Kidney (tissue), 14 donors: ENCODE measurements around the gene GALR1. TPM values are rescaled to one million over a fixed set of nuclear protein-coding genes. Genes with fewer than 3 reads are reported as not detected.

Experiments used
- DNase-seq, 5 donors: peaks; one replicate each; pipeline ENCODE4 v3.0.0-alpha.2; 2013 to 2020
- FAIRE-seq: peaks from 2 replicates; lab custom pipeline; 2012; peaks lifted over from hg19 to GRCh38; lab: Jason Lieb, UNC
- H3K27ac ChIP-seq, 2 donors: one replicate each; pipeline ENCODE4 v1.7.0; 2013; ENCODE audit warnings: low read depth in 2 of 2, low read length in 2 of 2, inconsistent platforms in 1 of 2
- H3K27me3 ChIP-seq: one replicate; pipeline ENCODE4 v1.7.1; 2013; ENCODE audit warnings: low read length, inconsistent platforms; ENCODE audit not compliant: control insufficient read depth, insufficient read depth
- H3K36me3 ChIP-seq, 3 donors: one replicate each; pipeline versions ENCODE4 v1.7.0 to v1.7.1; 2013; ENCODE audit warnings: low read length in 3 of 3, control low read depth in 1 of 3, inconsistent platforms in 1 of 3; ENCODE audit not compliant: insufficient read depth in 3 of 3, control insufficient read depth in 2 of 3
- H3K4me1 ChIP-seq, 3 donors: one replicate each; pipeline versions ENCODE4 v1.7.0 to v1.7.1; 2013; ENCODE audit warnings: low read length in 3 of 3, inconsistent platforms in 1 of 3, low read depth in 1 of 3; ENCODE audit not compliant: control insufficient read depth in 2 of 3, insufficient read depth in 2 of 3
- H3K4me3 ChIP-seq, 3 donors: one replicate each; pipeline versions ENCODE4 v1.7.0 to v1.8.1; 2013; ENCODE audit warnings: low read length in 3 of 3, control low read depth in 1 of 3, inconsistent platforms in 1 of 3
- H3K9ac ChIP-seq, 3 donors: one replicate each; pipeline versions ENCODE4 v1.7.0 to v1.7.1; 2013; ENCODE audit warnings: low read length in 3 of 3, control low read depth in 1 of 3, inconsistent platforms in 1 of 3
- H3K9me3 ChIP-seq, 3 donors: one replicate each; pipeline versions ENCODE4 v1.7.0 to v1.7.1; 2013; ENCODE audit warnings: low read length in 3 of 3, control low read depth in 1 of 3, inconsistent platforms in 1 of 3; ENCODE audit not compliant: control insufficient read depth in 2 of 3, insufficient read depth in 1 of 3
- CTCF ChIP-seq: IDR thresholded peaks from 3 replicates; pipeline ENCODE4 v1.5.1; 2012; ENCODE audit warnings: mild to moderate bottlenecking, moderate library complexity, borderline replicate concordance; ENCODE audit not compliant: insufficient read depth; ENCODE audit errors: extremely low read depth
- intact Hi-C: fragments of 100-400 bp; cut with DNase I; formaldehyde crosslinking; loops from one replicate; pipeline ENCODE4 v1.11.1; 2022
- polyA plus RNA-seq: library from polyadenylated mRNA; stranded (reverse); fragments of 350-450 nt; fragmentation: Illumina TruSeq; extraction: RNeasy Lipid Tissue Mini Kit (QIAGEN cat#74804); gene quantifications from one replicate; pipeline ENCODE4 v1.2.3, GENCODE V29; 2014; ENCODE audit warnings: low read depth, low replicate concordance; ENCODE audit not compliant: insufficient read depth
- total RNA-seq: library from RNA; stranded (reverse); fragmentation: NEBNext Ultra II Directional; extraction: Animal tissue kit (Norgen Biotek cat#: 25700); gene quantifications from one replicate; pipeline ENCODE4 v1.2.1, GENCODE V29; 2021
- donor health status: control.
- donor health status: control.
- donor health status: control.
- donor health status: control.
- donor health status: control.
- donor health status: DM: yes; HTN: yes; CAD: no.
- donor health status: Normal renal cell carcinoma (clear cell type).

The GALR1 gene
- total and polyA plus RNA-seq, 2 donors from 2014 or later: 0.06 TPM; not detected in 1

GRCh38 chr18:77321823-77322805 is 72.5 kb downstream of the GALR1 start:
- FAIRE-seq (no peak), DNase-seq (peak in 2 of 5 donors; percentile 15 to 53)
- Histone ChIP-seq H3K27ac (no peak overlapping the region), H3K36me3 (no peaks in the 10 kb centered on the region), H3K9ac (no peak overlapping the region), H3K27me3 (no peaks in the 10 kb centered on the region), H3K4me3 (peak overlapping the region in 2 of 3 donors; percentile 1 to 11), H3K9me3 (no peaks in the 10 kb centered on the region), H3K4me1 (peaks cover 0 to 3% (median 0%) of the 10 kb centered on the region in 3 donors)
- intact Hi-C loops: no loop called here
- TF ChIP-seq CTCF: no peak

GRCh38 chr18:77323640-77324299 is 74.1 kb downstream of the GALR1 start:
- no peak overlapping the region for H3K9ac ChIP-seq
- no peak overlapping the region for H3K27ac ChIP-seq
- no peaks in the 10 kb centered on the region for H3K36me3 ChIP-seq
- intact Hi-C loops: no loop called here
- no peaks in the 10 kb centered on the region for H3K9me3 ChIP-seq
- no peaks in the 10 kb centered on the region for H3K27me3 ChIP-seq
- FAIRE-seq (no peak), DNase-seq (no peak)
- H3K4me1 ChIP-seq: peaks cover 0 to 3% (median 0%) of the 10 kb centered on the region in 3 donors
- no peak overlapping the region for H3K4me3 ChIP-seq
- no peak for TF ChIP-seq CTCF

Other genes starting within 250 kb of the GALR1 start
- 61.2 TPM for gene MBP, start 117.1 kb upstream of the GALR1 start, total RNA-seq
- gene MBP, start 117.1 kb upstream of the GALR1 start, polyA plus RNA-seq: 15.1 TPM